Fibroblast of peridontal ligament (primary cell): Measurements from ENCODE around the gene HOXD12.

Experiments used
- DNase-seq: peaks from one replicate; pipeline ENCODE4 v3.0.0-alpha.2; 2010; ENCODE audit errors: extremely low read depth

HOXD12 gene

DNA sequence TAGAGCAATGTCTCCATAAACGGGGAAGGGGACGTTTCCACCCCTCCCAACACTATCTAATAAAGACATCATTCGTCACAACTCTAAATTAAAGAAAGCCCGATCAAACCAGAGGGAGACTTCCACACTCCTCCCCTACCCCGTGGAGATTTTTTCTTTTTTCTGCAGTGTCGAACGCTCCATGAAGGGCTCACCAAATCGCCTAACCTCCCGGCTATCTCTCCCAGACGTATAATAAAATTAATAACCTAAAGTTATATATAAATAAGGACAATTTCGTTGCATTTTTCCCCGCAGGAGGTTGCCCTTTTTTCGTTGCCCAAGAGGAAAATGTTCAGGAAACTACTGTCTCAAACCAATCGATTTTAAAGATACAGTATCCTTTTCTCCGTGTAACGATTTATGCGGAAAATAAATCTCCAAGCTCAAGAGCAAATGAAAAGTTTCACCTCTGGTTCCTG, 18.2 kb upstream of the HOXD12 start:
- DNase-seq: no peak

GRCh38 chr2:176081837-176082524, 17.6 kb upstream of the HOXD12 start:
- DNase-seq: no peak

GRCh38 chr2:176082525-176082823, 17.1 kb upstream of the HOXD12 start:
- DNase-seq: no peak

DNA sequence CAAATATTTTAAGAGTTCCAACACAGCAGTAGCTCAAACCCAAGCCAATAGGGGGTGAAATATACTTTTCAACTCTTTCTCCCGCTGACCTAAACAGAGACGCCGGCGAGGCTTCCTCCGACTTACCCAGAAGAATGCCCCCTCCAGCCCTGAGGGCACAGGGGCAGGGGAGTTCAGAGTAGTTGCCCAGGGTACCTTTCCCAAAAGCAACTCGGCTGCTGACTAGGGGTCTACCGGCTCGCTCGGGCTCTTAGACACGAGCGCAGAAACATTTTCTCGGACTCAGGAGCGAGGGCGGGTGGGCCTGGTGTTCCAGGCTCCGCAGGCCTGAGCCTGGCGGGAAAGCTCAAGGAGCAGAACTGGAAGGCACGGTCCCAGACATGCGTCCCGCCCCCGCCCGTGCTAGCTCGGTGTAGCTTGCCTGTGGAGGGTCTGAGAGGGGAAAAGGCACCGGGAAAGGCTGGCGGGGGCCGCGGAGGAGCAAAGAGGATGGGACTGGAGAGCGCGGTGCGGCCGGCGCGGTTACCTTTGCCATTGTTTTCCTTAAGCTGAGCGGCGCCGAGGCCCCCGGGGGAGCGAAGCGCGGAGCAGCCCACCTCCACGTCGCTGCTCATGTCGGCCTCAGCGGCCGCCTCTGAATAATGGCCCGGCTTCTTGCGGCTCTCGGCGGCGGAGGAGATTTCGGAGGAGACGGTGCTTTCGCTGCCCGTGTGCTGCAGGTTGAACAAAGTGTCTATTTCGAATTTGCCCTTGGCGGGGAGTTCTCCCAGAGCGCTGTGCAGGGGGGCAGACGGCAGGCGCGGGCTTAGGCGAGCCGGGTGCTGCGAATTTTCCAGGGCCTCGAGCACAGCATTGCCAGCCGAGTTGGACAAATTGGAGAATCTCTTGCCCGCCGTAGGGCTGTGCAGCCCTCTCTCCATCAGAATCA, 16.5 kb upstream of the HOXD12 start:
- DNase-seq: no peak

GRCh38 chr2:176083796-176084261, 15.8 kb upstream of the HOXD12 start, which contains the start of gene EVX2:
Gene EVX2 (minus strand): TSS chr2:176083962. CDS start chr2:176083776, 186 bp downstream.
- no peak for DNase-seq

- no peak for DNase-seq
Observed at GRCh38 chr2:176084611-176085119, 14.9 kb upstream of the HOXD12 start.

GRCh38 chr2:176085120-176085788, 14.3 kb upstream of the HOXD12 start:
- DNase-seq: no peak

- no peak for DNase-seq
Observed at GRCh38 chr2:176085861-176086771, 13.5 kb upstream of the HOXD12 start.

- DNase-seq: no peak
Observed at GRCh38 chr2:176087330-176088047, 12.1 kb upstream of the HOXD12 start.

DNA sequence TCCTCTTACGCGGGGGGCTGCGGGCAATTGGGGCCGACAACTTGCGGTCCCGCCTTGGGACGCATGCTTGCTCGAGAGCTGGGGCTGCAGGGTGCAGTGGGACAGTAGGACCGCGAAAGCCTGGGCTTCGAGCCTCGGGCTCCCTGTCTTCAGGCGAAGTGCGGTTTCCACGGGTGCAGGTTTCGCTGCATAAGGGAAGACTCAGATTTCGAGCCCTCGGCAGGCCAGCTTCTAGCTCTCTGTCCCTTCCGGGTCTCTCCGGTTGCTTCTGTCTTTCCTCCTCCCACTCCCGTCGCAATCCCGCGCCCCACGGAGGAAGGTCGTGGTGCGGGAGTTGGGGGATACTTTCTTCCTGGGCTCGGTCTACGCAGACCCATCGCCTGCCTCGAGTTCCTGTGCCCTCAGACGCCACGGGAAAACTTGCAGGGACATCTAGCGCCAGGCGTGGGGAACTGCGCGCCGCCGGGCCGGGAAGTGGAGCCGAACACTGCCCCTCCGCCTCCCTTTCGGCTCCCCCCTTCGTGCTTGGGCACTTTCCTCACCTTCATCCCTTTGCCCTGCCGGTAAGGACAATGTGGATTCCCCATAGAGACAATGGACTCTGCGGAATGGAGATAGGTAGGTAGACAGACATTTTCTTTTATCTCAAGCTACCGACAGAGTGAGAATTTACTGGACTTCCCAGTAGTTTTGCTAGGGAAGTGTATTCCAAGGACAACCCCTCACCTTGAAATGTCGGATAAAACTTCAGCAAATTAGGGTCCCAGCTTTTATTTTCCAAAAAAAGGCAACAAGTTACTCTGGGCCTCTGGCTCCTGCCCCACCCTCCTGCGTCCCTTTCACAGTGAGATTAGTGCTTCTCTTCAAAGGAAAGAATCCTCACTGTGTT, 11.3 kb upstream of the HOXD12 start:
- peak; percentile 25 for DNase-seq

DNA sequence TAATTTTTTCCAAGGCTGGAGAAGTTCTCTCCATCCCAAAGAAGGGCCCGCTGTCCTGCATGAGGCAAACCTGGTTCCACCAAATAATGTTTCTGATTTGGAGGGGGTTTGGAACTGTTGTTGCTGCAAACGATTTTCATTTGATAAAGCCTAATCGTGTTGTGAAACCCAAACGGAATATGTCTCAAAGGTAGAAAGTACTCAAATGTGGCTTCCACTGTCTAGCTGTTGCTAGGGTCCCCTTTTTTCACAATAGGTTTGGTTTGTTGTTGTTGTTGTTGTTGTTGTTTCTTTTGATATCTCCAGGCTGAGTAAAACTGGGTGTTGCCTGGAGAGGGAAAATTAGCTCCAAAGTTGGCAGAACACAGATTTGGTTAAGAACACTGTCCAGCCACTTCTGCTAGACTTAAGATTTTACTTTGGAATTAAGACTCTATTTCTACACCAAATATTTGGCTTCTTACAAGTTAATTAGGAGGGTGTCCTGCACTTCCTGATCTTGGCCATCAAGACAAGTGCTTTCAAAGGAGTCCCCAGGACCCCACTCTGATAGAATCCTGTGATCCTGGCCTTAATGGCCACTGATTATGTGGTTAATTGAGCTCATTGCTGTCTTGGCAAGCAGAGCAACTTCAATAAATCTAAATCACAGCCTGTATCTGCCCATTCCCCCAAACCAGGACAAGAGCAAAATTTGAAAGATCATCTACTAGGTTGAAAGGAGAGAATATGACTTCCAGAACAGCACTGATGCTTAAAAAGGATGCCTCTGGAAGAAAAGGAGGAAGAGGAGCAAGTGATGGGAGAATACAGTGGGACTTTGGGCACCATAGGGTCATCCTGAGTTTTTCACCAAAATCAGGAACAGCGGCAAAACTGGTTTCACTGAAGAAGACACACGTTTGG, 10.4 kb upstream of the HOXD12 start:
- no peak for DNase-seq

GRCh38 chr2:176089843-176090395, 9.7 kb upstream of the HOXD12 start:
- no peak for DNase-seq

DNA sequence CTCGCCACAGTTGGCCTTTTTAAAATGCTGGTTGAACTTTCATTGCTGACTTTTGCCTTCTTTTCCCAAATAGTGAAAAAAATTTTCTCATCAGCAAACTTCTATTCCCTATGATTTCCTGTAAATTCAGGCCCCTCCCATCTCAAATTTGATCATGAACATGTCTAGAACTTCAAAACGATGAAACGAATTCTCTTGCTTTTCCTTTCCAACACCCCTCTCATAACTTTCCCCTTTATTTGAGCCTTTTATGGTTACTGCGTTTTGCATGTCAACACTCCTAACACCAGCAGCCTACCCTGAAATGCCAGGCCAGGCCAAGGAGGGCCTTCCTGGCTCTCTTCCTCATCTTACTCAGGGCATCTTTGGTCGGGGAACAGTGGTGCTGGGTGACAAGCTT, 8.7 kb upstream of the HOXD12 start:
- no peak for DNase-seq

DNA sequence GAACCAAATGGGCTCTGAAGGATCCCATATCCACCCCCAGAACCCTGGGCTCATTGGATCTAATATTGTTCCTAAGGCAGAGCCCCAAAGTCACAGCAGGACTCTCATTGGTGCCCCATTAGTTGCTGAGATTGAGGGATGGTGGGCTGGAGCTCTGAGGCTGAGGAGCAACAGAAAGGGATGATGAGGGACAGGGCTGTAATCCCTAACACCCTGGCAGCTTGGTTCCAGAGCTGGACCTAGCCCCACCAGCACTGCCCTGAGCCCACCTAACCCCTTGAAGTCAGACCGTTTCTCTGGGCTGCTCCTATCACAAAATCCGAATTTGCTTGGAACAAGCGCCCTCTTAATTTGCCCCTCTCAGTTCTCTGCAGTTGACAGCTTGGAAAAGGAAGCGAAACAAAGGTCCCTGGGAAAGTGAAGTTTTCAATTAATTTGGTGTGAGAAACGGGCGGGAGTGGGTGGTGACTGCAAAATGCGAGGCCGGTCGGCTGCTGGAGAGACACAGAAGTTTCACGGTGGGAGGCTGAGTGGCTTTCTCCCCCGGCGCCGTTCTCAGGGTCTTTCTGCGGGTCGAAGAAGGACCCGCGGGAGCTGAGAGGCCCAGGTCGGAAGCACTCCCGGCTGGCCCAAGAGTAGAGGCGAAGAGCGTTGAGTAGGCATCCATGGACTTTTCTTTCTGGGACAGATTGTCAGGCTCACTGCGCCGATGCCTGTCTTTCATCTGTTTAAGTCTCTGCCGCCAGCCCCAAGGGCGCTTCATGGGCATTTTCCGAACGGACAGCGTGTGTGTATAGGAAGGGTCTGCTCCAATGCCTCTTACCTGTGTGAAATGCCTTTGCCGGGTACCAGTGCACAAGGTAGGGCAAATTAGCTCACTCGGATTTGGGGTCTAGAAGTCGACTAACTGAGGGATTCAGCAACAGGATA, 8.0 kb upstream of the HOXD12 start:
- DNase-seq: no peak

DNA sequence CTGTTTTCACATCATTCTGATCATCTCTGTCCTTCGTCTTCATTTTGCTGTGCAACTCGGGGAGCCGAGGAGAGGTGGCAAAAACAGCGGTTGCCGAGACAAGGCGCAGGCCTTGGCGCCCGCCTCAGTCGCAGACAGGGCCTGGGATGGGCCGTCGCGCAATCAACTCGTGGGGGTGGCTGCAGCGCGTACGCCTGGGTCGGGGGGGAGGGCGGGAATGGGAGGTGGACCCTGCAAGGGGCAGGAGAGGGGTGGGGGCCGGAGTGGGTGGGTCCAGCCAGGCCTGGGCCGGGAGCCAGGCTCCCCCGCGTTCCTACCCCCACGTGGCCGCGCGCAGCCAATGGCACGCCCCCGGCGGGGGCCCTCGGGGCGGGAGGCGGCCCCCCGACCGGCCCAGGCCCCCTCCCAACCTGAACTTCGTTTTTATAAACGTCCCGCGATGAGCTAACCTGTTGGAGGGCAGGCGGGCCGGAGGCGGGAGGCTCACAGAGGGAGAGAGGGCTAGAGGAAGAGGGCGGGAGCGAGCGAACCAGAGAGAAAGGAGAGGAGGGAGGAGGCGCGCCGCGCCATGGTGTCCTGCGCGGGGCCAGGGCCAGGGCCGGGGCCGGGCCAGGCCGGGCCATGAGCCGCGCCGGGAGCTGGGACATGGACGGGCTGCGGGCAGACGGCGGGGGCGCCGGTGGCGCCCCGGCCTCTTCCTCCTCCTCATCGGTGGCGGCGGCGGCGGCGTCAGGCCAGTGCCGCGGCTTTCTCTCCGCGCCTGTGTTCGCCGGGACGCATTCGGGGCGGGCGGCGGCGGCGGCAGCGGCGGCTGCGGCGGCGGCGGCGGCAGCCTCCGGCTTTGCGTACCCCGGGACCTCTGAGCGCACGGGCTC, 7.1 kb upstream of the HOXD12 start, which contains the start of gene HOXD13:
Gene HOXD13, plus strand, starts transcription at position 452 of the 875 bp plus-strand sequence. Its CDS starts 170 bp downstream, at position 622.
- DNase-seq: no peak
